HepG2 (cell line): Measurements from ENCODE around the gene CNTN2. TPM values are rescaled to one million over a fixed set of nuclear protein-coding genes. Genes with fewer than 3 reads are reported as not detected.

ENCODE experiments used
- ATAC-seq: fragments of 200-7000 bp; cut with Tn5 transposase; 3 replicates; pipeline ENCODE4 v1.9.1; 2020; ENCODE audit warnings: mild to moderate bottlenecking, moderate library complexity
- BruUV-seq: library from RNA; stranded (reverse); fragments of 400-500 nt; replicated peaks from 2 replicates; lab custom pipeline; 2021; lab: Mats Ljungman, UMichigan
- CTCF ChIA-PET: fragments of 300-600 bp; formaldehyde crosslinking; extraction: SDS; loops from one replicate; lab custom pipeline; 2021; ENCODE audit warnings: low total read pairs, inconsistent platforms, low intra/inter-chr PET ratio; lab: Yijun Ruan, JAX
- POLR2A ChIA-PET: fragments of 350-600 bp; sonication (Branson Sonifier 250); formaldehyde crosslinking; loops from one replicate; lab custom pipeline; 2020; ENCODE audit warnings: antibody characterized with exemption, inconsistent platforms; lab: Yijun Ruan, JAX
- DNase-seq: peaks from one replicate; pipeline ENCODE4 v3.0.0-alpha.2; 2015; ENCODE audit warnings: low spot score
- FAIRE-seq: peaks from 3 replicates; lab custom pipeline; 2011; peaks lifted over from hg19 to GRCh38; lab: Jason Lieb, UNC
- H2AFZ ChIP-seq: one replicate; pipeline ENCODE4 v1.6.1; 2011; ENCODE audit warnings: low read length, inconsistent platforms
- H3K27ac ChIP-seq: fragments of 300-600 bp; 3 replicates; pipeline ENCODE4 v1.8.0; 2011; ENCODE audit warnings: mixed run types, mild to moderate bottlenecking, mixed read lengths, low read length, inconsistent platforms; ENCODE audit not compliant: insufficient read depth; ENCODE audit errors: extremely low read length
- H3K27me3 ChIP-seq, 2 experiments: fragments of 200-600 bp in 1 of 2; 2 replicates in 1 of 2; 3 replicates in 1 of 2; pipeline versions ENCODE4 v1.6.0 to v1.8.0; 2011; ENCODE audit warnings: low read length in 2 of 2, mild to moderate bottlenecking in 2 of 2, moderate library complexity in 2 of 2, inconsistent platforms in 1 of 2; ENCODE audit not compliant: insufficient read depth in 2 of 2, control insufficient read depth in 1 of 2
- H3K36me3 ChIP-seq, 2 experiments: fragments of 200-600 bp in 1 of 2; replicated peaks in 1 of 2; 2 replicates in 1 of 2; 3 replicates in 1 of 2; pipeline versions ENCODE4 v1.5.1 to v1.8.0; 2011; ENCODE audit warnings: low read length in 2 of 2, inconsistent platforms in 1 of 2; ENCODE audit not compliant: insufficient read depth in 2 of 2, control insufficient read depth in 1 of 2
- H3K4me1 ChIP-seq: 2 replicates; pipeline ENCODE4 v1.5.1; 2012; ENCODE audit warnings: low read length, inconsistent platforms; ENCODE audit not compliant: insufficient read depth
- H3K4me2 ChIP-seq: 2 replicates; pipeline ENCODE4 v1.6.0; 2011; ENCODE audit warnings: low read depth, low read length, inconsistent platforms
- H3K4me3 ChIP-seq, 3 experiments: fragments of 200-600 bp in 1 of 3; sonication (generic), shearing (Covaris generic) in 1 of 3; replicated peaks in 1 of 3; 2 replicates each; pipeline ENCODE4 v1.5.1; 2011 to 2016; ENCODE audit warnings: low read length in 3 of 3, inconsistent platforms in 2 of 3, low read depth in 2 of 3, mild to moderate bottlenecking in 2 of 3, control low read depth in 1 of 3, mixed read lengths in 1 of 3; ENCODE audit not compliant: insufficient read depth in 1 of 3
- H3K79me2 ChIP-seq: one replicate; pipeline ENCODE4 v1.6.1; 2011; ENCODE audit warnings: low read length, inconsistent platforms; ENCODE audit not compliant: insufficient read depth
- H3K9ac ChIP-seq: 2 replicates; pipeline ENCODE4 v1.6.0; 2011; ENCODE audit warnings: mild to moderate bottlenecking, low read depth, low read length, inconsistent platforms; ENCODE audit not compliant: insufficient read depth
- H3K9me3 ChIP-seq: 2 replicates; pipeline ENCODE4 v1.5.1; 2012; ENCODE audit warnings: mild to moderate bottlenecking, low read length
- H4K20me1 ChIP-seq: 2 replicates; pipeline ENCODE4 v1.6.0; 2011; ENCODE audit warnings: inconsistent platforms, mild to moderate bottlenecking, low read length, moderate library complexity; ENCODE audit not compliant: insufficient read depth
- GATA4 ChIP-seq: sonication (generic); IDR thresholded peaks from 2 replicates; pipeline ENCODE4 v1.6.1; 2016; ENCODE audit warnings: antibody characterized with exemption, low read depth, borderline replicate concordance
- KIAA2018 ChIP-seq: sonication (generic); formaldehyde crosslinking; IDR thresholded peaks from 2 replicates; pipeline ENCODE4 v1.5.0; 2020; ENCODE audit warnings: mild to moderate bottlenecking, missing genetic modification reagents, borderline replicate concordance
- USF2 ChIP-seq, 2 experiments: sonication (generic) in 1 of 2; formaldehyde crosslinking in 1 of 2; IDR thresholded peaks; 2 replicates each; pipeline versions ENCODE4 v1.5.1 to v1.6.1; 2011 to 2020; ENCODE audit warnings: borderline replicate concordance in 1 of 2, low read depth in 1 of 2, low read length in 1 of 2, mild to moderate bottlenecking in 1 of 2, missing genetic modification reagents in 1 of 2, moderate library complexity in 1 of 2
- XBP1 ChIP-seq: sonication (generic); formaldehyde crosslinking; IDR thresholded peaks from 2 replicates; pipeline ENCODE4 v1.5.0; 2020; ENCODE audit warnings: missing genetic modification reagents
- ZKSCAN8 ChIP-seq: IDR thresholded peaks from 2 replicates; pipeline ENCODE4 v1.6.1; 2016; ENCODE audit warnings: borderline replicate concordance, missing genetic modification reagents, missing compliant biosample characterization
- ZNF234 ChIP-seq: sonication (generic); formaldehyde crosslinking; conservative IDR thresholded peaks from 2 replicates; pipeline ENCODE4 v1.5.1; 2020; ENCODE audit warnings: mild to moderate bottlenecking, missing genetic modification reagents
- WGBS: methylation state at CpG from one replicate; pipeline ENCODE4 v1.1.6; 2017; ENCODE audit warnings: low lambda C conversion rate; 5-methylcytosine and 5-hydroxymethylcytosine counted together
- in situ Hi-C: cut with HindIII; loops from 2 replicates; pipeline ENCODE4 v1.10.0; 2017; ENCODE audit warnings: low pct_unique_long_range_greater_than_20kb; ENCODE audit not compliant: extremely low pct_ligation_motif_present
- intact Hi-C: fragments of 100-400 bp; cut with micrococcal nuclease; formaldehyde crosslinking; loops from one replicate; pipeline ENCODE4 v1.10.0; 2022; ENCODE audit not compliant: unreplicated experiment
- polyA plus RNA-seq, 8 experiments: library from polyadenylated mRNA; depleted of rRNA in 3 of 8; stranded (reverse) in 7 of 8; unstranded in 1 of 8; fragments of >200 nt; fragmentation: Illumina TruSeq in 4 of 8; extraction: Trizol in 4 of 8; gene quantifications; 2 replicates each; pipeline versions ENCODE4 v1.2.1 to v1.2.3, GENCODE V29; 2011 to 2016; ENCODE audit warnings: low read depth in 4 of 8, missing spikeins in 1 of 8, mixed read lengths in 1 of 8; ENCODE audit not compliant: insufficient read depth in 1 of 8
- total RNA-seq, 5 experiments: library from RNA; depleted of rRNA; stranded (reverse); fragments of >200 nt; fragmentation: Illumina TruSeq; extraction: Trizol; gene quantifications; 2 replicates each; pipeline ENCODE4 v1.2.3, GENCODE V29; 2016; ENCODE audit warnings: low read depth in 1 of 5
- TF ChIP-seq, protein P1 (sequence below): sonication (generic); formaldehyde crosslinking; IDR thresholded peaks from 2 replicates; pipeline ENCODE4 v1.4.0; 2020; ENCODE audit warnings: missing genetic modification reagents

The CNTN2 gene
- total and polyA plus RNA-seq, 2 of the 13 experiments (the other 11 are each of a cell fraction or from before 2014, with no cell fraction given) = not detected

DNA sequence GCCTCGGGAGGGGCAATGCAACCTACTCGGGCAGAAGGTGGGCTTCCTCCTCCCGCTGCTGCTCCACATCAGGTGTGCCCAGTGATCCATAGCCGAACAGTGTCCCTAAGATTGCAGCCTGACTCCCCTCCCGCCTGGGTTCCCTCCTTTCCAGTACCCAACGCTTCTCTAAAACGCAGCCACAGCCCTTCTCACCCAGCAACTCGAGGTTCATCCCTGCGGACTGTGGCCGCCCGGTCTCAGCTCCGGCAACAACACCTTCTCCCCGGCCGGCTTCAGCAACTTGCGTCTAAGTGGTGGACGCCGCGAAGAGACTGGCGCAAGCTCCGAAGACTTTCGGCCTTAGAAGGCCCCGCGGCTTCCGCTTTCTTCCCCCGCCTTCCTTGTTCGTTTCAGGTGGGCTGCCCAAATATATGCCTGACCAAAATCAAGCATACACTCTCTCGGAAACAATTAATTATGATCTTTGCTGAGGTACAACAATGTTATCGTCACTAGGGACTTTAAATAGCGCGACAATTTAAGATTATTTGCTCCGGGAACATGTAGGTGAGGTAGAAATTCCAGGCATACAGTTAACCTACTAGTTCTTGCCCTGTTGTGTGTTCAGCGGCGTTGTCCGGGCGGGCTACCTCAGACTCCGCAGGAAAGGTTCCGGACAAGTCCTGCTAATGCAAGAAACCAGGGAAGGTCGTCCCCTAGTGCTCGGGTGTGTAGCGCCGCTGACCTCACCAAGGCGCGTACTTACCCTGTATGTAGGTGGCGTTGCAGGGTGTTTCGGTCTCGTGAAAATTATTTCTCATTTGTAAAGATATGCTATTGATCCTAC is 78.9 kb downstream of the CNTN2 start, which contains the start of gene RBBP5 (continued):
- no peak for TF ChIP-seq GATA4
- TF ChIP-seq XBP1 = no peak

- Histone ChIP-seq H3K4me2 (peak overlapping the region; percentile 78), H4K20me1 (no peaks in the 10 kb centered on the region), H3K27me3 (no peaks in the 10 kb centered on the region; a peak in 1 of 5 replicates), H3K27ac (peak overlapping the region; percentile 94), H3K4me3 (peak overlapping the region; percentile 85 to 95 (median 85)), H3K36me3 (peaks cover 0 to 3% of the 10 kb centered on the region in 2 experiments; a peak in 1 of 5 replicates), H3K9me3 (no peaks in the 10 kb centered on the region), H2AFZ (peak overlapping the region; percentile 97), H3K9ac (peak overlapping the region; percentile 90), H3K4me1 (peaks cover 31% of the 10 kb centered on the region), H3K79me2 (peaks cover 34% of the 10 kb centered on the region)
- intact Hi-C loops = loop anchor here (1.0 to 5.0 kb wide), 4 partner anchors 19 to 195 kb away; partner anchors contain the start of gene DSTYK
- no peak for DNase-seq
- BruUV-seq = TSS peak; percentile 84
- WGBS = 2% methylated on average over 9 of the region's 9 CpGs
- ATAC-seq = peak; percentile 34
- ChIA-PET CTCF (interaction anchor here (0.8 to 1.0 kb wide), 2 partner anchors 18 to 69 kb away, joined by 3 read pairs; no protein-coding TSS in a partner anchor), POLR2A (interaction anchor here (1.6 to 2.6 kb wide), 5 partner anchors 18 to 606 kb away, joined by 4 to 9 read pairs (median 5); partner anchors contain the start of gene MDM4)
- no peak for FAIRE-seq
- in situ Hi-C loops = no loop called here
- TF ChIP-seq, protein P1, sequence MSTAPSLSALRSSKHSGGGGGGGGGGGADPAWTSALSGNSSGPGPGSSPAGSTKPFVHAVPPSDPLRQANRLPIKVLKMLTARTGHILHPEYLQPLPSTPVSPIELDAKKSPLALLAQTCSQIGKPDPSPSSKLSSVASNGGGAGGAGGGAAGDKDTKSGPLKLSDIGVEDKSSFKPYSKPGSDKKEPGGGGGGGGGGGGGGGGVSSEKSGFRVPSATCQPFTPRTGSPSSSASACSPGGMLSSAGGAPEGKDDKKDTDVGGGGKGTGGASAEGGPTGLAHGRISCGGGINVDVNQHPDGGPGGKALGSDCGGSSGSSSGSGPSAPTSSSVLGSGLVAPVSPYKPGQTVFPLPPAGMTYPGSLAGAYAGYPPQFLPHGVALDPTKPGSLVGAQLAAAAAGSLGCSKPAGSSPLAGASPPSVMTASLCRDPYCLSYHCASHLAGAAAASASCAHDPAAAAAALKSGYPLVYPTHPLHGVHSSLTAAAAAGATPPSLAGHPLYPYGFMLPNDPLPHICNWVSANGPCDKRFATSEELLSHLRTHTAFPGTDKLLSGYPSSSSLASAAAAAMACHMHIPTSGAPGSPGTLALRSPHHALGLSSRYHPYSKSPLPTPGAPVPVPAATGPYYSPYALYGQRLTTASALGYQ (CRISPR knock-in tag) = 0 out of 2 replicates have a peak, but pooled peaks have one; percentile 24
- no peak for TF ChIP-seq USF2 (IDR thresholded peaks at IDR 0.05; ENCODE audit: low read depth, low read length)
- TF ChIP-seq USF2 (CRISPR knock-in tag; IDR thresholded peaks at IDR 0.05; ENCODE audit: borderline replicate concordance) = no peak
- 0 out of 2 replicates have a peak, but pooled peaks have one; percentile 4 for TF ChIP-seq ZKSCAN8 (CRISPR knock-in tag)
- TF ChIP-seq KIAA2018 (CRISPR knock-in tag) = no peak
- 0 out of 2 replicates have a peak, but pooled peaks have one; percentile 45 for TF ChIP-seq ZNF234 (CRISPR knock-in tag)
These were observed 79.5 kb downstream of the CNTN2 start for GRCh38 chr1:205122489-205122882.
